T1000 (cell line): ENCODE results near the gene APEX1.

Source experiments
- DNase-seq: peaks from one replicate; lab custom pipeline; 2025; ENCODE audit warnings: mixed read lengths; lab: John Stamatoyannopoulos, UW

APEX1 gene

DNA sequence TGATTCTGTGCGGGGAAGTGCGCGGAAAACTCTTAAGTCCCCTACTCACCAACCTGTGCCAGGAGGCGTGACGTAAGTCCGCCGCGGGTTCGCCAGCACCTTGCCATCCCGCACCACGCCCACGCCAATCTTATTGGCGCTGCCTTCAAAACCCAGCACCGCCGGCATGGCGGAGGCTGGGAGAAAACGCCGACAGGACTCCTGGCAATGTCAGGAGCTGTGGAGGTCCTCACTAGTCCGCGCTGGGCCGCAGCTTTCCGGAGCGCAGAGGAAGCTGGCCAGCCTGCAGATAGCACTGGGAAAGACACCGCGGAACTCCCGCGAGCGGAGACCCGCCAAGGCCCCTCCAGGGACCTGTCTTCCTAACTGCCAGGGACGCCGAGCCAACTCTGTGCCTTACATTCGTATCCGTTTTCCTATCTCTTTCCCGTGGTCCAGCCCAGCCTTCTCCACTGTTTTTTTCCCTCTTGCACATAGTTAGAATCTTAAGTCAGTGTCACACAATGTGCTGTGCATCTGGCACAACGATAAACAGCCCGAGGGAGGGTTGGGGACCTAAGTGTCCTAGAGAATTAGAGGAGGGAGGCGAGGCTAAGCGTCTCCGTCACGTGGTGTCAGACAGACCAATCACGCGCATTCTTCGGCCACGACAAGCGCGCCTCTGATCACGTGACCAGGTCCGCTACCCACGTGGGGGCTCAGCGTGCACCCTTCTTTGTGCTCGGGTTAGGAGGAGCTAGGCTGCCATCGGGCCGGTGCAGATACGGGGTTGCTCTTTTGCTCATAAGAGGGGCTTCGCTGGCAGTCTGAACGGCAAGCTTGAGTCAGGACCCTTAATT lies at the start of gene APEX1, which contains the start of gene OSGEP:
APEX1 (plus strand) TSS at position 711 of the 839 bp plus-strand sequence. CDS start 420 bp downstream, outside the sequence.
OSGEP (minus strand) TSS at position 297 of the 839 bp plus-strand sequence; CDS start at position 168, 129 bp downstream.
- DNase-seq, result peak; percentile 94

DNA sequence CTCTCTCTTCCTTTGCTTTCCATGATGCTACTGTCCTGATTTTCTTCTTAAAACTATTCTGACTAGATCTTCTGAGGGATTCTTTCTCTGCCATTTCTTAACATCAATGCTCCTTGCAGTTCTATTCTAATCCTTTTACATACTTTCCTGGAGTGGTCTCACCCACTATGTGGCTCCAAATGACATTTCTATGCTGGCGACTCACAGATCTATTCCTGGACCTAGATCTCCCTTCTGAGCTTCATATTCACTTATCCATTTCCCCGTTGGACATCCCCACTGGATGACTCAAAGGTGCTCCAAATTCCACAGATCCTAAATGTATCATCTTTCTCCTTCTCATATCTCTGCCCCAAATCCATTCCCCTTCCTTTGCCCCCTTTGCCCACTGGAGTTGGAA lies 45.8 kb upstream of the APEX1 start:
- DNase-seq, result no peak

DNA sequence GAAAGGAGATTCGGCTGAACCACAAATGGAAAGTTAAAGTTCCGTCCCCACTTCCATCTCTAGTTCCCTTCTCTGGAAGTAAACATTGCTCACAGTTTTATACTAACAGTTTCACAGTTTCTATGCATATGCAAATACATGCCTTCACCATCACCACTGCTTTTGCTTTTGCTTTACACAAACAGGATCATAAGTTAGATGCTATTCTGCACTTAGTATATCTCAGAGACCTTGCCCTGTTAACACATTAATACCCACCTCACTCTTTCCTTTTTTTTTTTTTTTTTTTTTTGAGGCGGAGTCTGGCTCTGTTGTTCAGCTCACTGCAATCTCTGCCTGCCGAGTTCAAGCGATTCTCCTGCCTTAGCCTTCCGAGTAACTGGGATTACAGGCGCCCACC lies 42.6 kb upstream of the APEX1 start:
- DNase-seq, result no peak

DNA sequence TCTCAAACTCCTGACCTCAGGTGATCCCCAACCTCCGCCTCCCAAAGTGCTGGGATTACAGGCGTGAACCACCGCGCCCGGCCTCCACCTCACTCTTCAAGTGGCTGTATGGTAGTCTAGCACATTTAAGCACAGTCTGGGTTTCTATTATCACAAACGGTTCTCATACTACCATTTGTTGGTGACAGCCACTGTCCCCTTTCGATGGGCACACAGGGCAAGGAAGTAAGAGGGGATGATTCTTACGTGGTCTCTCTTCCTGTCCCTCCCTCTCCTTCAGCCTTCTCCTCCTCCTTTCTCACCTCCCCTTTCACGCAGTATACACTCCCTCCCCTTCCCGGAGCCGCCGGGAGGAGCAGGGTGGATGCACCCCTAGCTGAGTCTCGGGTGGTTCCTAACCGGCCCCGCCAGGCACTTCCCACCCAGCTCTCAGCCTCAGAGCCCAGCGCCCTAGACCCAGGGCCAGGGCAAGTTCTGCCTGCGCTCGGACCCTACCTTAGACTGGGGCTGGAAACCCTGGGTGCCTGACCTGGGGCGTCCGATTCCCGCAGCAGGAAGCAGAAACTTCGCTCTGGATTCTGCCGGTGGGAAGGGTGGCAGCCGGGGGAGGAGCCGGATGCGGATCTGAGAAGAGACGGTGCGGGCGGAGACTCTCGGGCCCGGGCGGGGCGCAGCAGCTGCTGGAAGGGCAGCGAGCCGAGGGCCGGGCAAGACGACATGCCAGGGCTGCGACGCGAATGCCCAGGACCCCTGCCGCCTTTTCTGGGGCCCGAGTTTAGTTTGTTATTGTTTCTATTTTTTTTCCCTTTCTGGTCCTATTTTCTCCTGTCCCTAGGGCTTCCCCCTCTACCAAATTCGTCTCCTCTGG lies 41.9 kb upstream of the APEX1 start, which contains the start of gene TEP1:
TEP1 (minus strand) TSS at position 626 of the 868 bp plus-strand sequence. CDS start 5,062 bp downstream, outside the sequence.
- DNase-seq, result peak; percentile 77

DNA sequence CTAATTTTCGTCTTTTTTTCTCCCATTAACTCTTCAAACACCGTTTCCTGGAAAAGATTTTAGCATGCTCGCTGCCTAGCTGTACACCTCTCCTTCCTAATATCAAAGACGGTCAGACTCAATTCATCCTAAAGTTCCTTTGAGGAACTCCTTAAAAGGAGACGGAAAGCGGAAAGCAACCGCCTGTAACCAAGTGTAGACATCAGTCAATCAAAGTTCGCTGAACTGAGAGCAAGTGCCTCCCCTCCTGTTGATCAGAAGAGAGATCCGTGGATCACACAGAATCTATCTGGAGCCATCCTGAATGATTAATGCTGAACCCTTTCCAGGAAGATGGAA lies 41.3 kb upstream of the APEX1 start:
- no peak for DNase-seq

DNA sequence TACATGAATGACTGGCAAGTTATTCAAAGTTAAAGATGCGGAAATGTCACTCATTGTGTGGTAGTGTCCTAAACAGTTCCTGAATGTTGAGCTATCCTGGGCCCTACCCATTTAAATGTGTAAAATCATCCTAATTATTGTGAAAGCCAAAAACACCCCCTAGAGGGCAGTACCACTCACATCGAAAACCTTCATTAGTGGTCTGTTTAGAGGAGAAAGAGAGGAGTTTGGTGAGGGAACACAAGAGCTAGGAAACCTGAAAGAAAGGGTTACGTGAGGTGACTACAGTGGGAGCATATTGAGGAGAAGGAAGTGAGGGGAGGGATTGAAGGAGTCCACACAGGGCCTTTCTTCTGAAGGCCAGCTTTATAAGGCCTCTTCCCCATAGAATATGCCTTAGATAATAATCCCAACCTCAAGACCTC lies 39.2 kb upstream of the APEX1 start:
- no peak for DNase-seq

DNA sequence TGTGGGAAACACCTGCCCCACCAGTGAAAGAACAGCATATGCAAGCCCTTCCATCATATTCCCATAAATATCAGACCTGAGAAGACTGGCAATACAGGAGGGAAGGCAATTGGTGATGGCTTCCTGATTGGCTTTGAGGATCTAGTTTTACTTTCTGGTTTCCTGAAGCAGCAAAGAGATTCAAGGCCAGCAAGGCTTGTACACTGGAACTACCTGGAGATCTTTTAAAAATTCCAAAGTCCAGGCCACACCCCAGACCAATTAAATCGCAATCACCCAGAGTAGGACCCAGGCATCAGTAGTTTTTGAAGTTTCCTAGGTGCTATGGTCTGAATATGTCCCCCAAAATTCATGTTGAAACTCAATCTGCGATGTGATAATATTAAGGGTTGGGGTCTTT lies 38.8 kb upstream of the APEX1 start:
- DNase-seq, result no peak

DNA sequence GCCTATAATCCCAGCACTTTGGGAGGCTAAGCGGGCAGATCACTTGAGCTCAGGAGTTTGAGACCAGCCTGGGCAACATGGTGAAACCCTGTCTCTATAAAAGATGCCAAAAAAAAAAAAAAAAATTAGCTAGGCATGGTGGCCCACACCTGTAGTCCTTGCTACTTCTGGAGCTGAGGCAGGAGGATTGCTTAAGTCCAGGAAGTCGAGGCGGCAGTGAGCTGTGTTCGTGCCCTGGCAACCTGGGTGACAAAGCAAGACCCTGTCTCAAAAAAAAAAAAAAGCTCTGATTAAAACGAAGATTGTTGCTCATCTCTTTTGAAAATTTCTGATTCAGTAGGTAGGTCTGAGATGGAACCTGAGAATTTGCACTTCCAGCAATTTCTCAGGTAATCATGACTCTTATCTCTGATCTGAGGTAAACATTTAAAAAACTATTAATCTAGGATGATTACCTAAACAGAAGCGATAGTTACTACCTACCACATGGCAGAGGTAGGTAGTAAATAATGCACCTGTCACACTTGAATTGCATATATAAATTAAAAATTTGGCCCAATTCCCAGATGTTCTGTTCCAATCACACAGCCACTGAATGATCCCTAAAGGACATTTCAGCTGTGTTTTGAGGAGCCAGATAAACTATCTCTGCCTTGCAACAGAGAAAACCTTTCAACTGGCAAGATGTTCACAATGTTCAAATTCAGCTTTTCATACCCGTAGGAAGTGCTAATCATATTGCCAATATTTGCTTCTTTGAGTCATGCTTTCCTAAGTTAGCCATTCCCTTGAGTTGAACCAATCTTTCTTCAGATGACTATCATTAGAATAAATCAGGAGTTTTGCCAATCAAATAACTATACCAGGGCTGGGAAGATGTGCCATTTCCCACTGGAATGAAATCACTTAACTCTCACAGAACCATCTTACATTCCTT lies 37.5 kb upstream of the APEX1 start:
- no peak for DNase-seq

DNA sequence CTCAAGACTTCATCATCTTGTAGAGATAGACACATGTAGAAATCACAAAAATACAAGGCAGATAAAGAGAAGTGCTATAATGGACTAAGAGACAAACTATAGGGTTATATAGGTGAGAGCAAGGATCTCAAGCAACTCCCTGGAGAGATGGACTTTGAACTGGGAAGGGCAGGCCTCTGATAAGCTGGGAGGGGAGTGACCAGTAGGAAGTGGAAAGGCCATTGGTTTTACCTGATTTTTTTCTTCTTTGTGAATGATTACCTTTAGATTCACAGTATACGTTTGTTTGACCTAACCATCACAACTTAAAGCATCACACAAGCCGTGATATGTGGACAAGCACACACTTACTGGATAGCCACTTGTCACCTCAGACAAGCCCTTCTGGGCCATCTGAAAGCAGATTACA lies 36.5 kb upstream of the APEX1 start:
- DNase-seq, result no peak

DNA sequence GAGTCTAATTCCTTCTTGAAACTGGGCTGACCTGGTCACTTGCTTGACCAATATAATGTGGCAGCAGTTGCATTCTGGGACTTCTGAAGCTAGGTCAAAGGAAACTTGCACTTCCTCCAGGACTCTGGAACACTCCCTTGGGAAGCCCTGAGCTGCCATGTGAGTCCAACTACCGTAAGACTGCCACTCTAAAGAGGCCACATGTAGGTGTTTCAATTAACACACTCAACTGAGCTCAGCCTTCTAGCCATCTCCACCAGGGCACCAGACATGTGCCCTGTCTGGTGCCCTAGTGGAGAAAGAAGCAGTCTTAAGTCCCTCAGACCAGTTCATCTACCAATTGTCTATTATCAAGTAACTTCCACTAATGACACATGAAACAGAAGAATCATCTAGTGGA lies 35.6 kb upstream of the APEX1 start:
- DNase-seq, result no peak

DNA sequence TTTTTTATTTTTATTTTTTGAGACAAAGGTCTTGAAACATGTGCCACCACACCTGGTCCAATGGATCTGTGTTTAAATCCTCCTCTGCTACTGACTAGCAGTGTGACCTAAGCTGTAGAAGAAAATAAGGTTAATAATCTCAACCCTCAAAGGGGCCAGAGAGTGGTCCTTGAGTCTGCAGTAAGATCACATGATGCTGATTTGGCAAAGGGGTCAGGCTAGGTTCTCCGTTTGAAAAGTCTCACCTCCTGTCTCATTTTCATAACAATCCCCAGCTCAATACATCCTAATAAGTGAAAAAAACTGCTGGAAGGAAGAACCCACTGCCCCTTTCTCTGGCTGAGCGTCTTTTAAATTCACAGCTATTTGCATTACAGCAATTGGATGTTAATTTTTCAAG lies 33.8 kb upstream of the APEX1 start:
- no peak for DNase-seq

DNA sequence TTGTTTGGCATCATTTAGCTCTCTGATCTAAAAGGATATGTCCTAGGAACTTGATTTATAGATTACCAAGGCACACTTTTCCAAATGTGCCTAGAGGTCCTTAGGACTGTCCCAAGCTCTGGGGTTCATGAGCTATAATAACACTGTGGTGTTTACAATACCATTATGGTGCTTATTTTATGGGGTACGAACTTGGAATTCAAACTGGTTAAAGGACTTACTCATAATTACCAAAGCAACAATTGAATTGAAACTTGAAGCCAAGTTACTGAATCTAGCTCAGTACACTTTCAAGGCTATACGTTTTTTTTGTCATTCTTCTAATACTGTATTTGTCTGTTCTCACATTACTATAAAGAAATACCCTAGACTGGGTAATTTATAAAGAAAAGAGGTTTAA lies 32.1 kb upstream of the APEX1 start:
- no peak for DNase-seq

DNA sequence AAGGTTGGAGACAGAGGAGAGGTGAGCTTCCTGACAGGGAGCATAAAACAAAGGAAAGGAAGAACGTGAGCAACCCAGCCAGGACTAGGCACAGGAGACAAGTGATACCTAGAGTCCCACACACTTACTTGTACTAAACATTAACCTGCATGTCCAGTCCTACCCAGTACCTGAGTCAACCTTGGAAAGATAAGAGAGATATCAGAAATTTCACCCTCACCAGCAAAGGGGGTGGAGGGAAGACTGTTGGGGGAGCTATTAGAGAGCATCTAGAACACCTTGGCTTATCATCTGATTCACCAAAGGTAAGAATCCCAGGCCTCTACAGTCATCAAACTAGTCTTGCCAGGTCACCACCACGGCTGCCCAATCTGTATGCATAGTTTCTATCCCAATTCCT lies 30.2 kb upstream of the APEX1 start:
- no peak for DNase-seq

DNA sequence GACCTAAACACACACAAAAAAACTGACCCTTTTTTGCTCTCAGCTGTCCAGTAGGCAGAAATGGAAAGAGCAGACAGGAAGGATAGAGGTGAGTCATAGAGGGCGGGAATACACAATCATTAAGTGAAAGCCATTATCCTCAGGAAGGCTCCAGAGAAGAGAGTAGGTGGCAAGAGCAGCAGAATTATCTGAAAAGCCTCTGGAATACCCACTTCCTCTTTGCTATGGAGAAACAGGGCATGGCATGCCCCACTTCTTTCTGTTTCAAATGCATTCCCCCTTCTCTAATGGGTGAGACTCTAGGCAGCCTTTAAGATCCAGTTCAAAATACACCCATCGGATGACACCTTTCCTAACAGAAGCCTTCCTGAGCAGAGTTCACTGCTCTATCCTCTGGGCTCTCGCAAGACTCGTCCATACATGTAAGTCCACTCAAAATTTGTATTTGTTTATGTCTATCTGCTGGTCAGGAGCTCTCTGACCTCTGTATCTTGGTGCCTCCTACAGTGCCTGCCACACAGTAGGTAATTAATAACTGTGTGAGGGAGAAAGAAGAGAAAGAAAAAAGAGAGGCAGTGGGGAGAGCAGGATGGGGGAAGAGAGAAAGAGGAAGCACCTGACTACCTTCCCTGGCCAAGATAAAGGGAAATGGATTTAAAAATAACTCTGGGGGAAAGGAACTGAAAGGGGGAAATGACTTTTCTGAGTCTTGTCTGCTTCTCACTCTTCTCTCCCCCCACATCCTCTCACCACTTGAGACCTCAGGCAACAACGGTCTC lies 27.6 kb upstream of the APEX1 start:
- no peak for DNase-seq

DNA sequence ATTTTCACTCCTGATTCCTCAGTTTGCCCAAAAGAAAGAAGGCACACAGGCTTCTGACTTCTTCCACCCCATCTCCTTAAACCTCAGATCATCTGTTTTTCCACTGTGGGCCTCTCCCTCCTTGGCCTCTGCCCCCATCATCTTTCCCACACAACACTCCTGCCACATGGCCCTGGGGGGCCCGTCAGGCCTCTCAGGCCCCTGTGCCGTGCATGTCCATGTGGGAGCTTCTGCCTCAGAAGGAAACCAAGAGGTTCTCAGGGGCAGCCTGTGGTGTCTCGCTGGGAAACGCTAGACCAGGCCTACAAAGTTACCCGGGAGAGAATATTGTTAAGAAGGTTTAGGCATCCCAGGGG lies 27.0 kb upstream of the APEX1 start:
- no peak for DNase-seq

DNA sequence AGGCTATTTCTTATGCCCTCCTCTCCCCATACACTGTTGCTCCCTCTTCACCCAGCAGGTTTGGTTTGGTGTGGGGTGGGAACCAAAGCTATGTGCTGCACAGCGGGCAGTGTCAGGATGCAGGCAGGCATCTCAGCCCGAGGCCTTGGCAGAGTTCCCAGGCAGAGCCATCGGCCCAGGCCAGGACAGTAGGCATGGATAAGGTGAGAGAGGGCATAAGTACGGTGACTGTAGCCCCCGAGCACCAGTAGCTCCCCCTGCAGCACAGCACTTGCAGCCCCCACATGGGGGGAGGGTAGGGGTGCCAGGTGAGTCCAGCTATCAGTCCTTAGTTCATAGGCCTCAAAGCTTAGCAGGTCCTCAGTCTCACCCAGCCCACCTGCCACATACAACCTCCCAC lies 26.2 kb upstream of the APEX1 start:
- no peak for DNase-seq

DNA sequence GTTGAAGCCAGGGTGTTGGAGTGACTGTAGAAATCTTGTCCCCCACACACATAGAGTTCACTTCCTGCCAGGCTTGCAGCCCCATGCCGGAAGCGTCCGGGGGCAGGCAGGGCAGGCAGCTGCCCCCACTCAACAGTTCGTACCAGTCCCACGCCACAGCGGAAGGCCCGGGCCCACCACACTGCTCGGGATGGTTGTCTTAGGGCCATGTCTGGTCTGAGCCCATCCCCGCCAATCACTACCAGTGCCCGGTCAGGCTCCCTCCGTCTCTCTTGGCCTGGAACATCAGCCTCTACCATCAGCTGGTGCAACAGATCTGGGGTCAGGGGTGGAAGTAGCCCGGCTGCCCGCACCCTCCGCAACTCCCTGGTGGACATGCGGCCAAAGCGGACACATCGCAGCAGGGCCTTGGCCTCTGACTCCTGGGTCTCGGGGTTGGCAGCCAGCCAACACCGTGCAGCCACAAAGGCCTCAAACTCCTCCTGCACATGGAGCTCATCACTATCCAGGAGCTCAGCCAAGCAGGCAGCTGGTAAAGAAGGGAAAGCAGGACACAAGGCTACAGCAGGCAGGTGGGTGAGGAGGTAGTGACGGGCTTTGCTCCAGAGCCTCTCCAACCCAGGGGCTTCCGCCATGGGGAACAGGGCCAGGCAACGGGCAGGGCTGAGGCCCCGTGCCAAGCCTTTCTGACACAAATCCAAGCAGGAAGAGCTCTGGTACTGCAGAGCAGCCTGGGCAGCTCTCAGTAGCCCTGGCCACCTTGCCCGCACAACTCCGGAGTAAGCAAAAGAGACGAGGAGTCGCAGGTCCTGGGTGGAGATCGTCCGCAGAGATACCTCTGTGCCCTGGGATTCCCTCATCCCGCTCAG lies 25.0 kb upstream of the APEX1 start:
- DNase-seq, result no peak

DNA sequence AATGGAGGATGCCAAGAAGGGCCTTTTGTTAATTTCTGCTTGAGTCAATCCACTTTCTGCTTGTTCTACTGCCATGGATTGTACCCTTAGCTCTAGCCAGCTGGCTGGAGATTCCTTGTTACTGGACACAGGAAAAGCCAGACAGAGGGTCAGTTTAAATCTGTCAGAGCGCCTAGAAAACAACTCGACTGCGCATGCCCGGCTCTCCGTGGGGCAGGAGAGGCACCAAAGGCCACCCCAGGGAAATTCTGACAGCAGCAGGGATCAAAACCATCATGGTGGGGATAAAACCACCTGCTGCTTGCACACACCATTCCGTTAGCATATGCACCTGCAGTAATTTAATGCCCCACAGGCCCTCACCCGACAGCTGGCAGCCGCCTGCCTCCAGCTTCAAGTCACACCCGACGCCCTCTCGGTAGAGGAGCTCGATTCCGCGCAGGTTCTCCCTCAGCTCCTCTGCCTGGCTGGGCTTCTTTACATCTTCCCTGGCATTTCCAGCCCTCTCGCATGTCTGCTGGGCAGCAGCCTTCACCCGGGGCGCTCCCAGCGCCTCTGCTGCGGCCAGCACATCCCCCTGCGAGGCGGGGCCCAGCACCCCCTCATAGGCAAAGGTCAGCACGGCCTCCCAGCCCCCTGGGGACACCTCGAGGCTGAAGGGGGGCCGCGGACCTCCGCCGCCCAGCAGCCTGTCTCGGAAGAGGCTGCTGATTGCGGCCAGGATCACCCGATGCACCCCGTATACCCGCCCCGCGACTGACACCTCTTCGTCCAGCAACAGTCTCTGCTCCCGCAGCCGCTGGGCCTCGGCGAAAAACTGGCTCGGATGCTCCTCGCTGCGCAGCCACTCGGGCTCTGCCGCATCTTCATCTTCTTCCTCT lies 20.1 kb upstream of the APEX1 start:
- DNase-seq, result no peak
